Skeletal muscle satellite cell (primary cell): Measurements from ENCODE around the gene PCDHA6.
"Not testable (repeated sequence)": the region's sequence is repeated elsewhere in the genome, so short reads cannot be mapped to it uniquely, and the experiment has no call there.

Experiments
- H3K27me3 ChIP-seq: 2 replicates; pipeline ENCODE4 v1.7.0; 2013; ENCODE audit warnings: low read length; ENCODE audit not compliant: control insufficient read depth, insufficient read depth
- H3K36me3 ChIP-seq: 2 replicates; pipeline ENCODE4 v1.7.0; 2013; ENCODE audit warnings: mild to moderate bottlenecking, control low read depth, low read length; ENCODE audit not compliant: insufficient read depth
- H3K4me1 ChIP-seq: 2 replicates; pipeline ENCODE4 v1.7.0; 2013; ENCODE audit warnings: low read length; ENCODE audit not compliant: control insufficient read depth, insufficient read depth
- H3K4me2 ChIP-seq: 2 replicates; pipeline ENCODE4 v1.7.0; 2013; ENCODE audit warnings: mild to moderate bottlenecking, low read length
- H3K4me3 ChIP-seq: 2 replicates; pipeline ENCODE4 v1.7.0; 2013; ENCODE audit warnings: low read length
- H3K9ac ChIP-seq: 2 replicates; pipeline ENCODE4 v1.7.0; 2013; ENCODE audit warnings: mild to moderate bottlenecking, low read depth, low read length, moderate library complexity
- H3K9me3 ChIP-seq: replicated peaks from 2 replicates; pipeline ENCODE4 v1.7.0; 2013; ENCODE audit warnings: mild to moderate bottlenecking, control low read depth, low read length

PCDHA6 gene

GRCh38 chr5:140849831-140850634, 22.3 kb downstream of the PCDHA6 start:
- not testable (repeated sequence) for H3K4me2 ChIP-seq, H3K27me3 ChIP-seq, H3K4me3 ChIP-seq, H3K36me3 ChIP-seq, H3K4me1 ChIP-seq, H3K9me3 ChIP-seq, H3K9ac ChIP-seq

GRCh38 chr5:140855772-140856674, 28.3 kb downstream of the PCDHA6 start, which contains the start of gene PCDHA10:
PCDHA10 (plus strand) TSS chr5:140855897; CDS start chr5:140856049, 152 bp downstream.
- Histone ChIP-seq H3K9ac (no peak within 1 kb of the TSS), H3K36me3 (no peaks in the 10 kb centered on the region), H3K4me3 (no peak within 1 kb of the TSS)

GRCh38 chr5:140857177-140857986, 29.6 kb downstream of the PCDHA6 start:
- no peak overlapping the region for H3K4me2 ChIP-seq
- H3K9ac ChIP-seq: no peak overlapping the region
- no peaks in the 10 kb centered on the region for H3K36me3 ChIP-seq
- H3K9me3 ChIP-seq: peaks cover 6% of the 10 kb centered on the region
- H3K4me1 ChIP-seq: no peaks in the 10 kb centered on the region
- no peak overlapping the region for H3K4me3 ChIP-seq
- no peaks in the 10 kb centered on the region for H3K27me3 ChIP-seq

More at GRCh38 chr5:140855772-140856674, 28.3 kb downstream of the PCDHA6 start, which contains the start of gene PCDHA10:
- Histone ChIP-seq H3K9me3 (no peaks in the 10 kb centered on the region), H3K27me3 (no peaks in the 10 kb centered on the region), H3K4me1 (no peaks in the 10 kb centered on the region), H3K4me2 (no peak within 1 kb of the TSS)

- peaks cover 6% of the 10 kb centered on the region for H3K9me3 ChIP-seq
Observed at GRCh38 chr5:140857987-140858240, 30.2 kb downstream of the PCDHA6 start.

GRCh38 chr5:140862441-140863295, 34.9 kb downstream of the PCDHA6 start:
- Histone ChIP-seq H3K27me3 (no peaks in the 10 kb centered on the region), H3K4me1 (no peaks in the 10 kb centered on the region), H3K9ac (no peak overlapping the region), H3K36me3 (no peaks in the 10 kb centered on the region), H3K4me2 (no peak overlapping the region), H3K9me3 (peaks cover 6% of the 10 kb centered on the region), H3K4me3 (no peak overlapping the region)

More at GRCh38 chr5:140857987-140858240, 30.2 kb downstream of the PCDHA6 start:
- no peaks in the 10 kb centered on the region for H3K4me1 ChIP-seq
- no peak overlapping the region for H3K4me2 ChIP-seq
- no peak overlapping the region for H3K4me3 ChIP-seq
- H3K36me3 ChIP-seq: no peaks in the 10 kb centered on the region
- no peaks in the 10 kb centered on the region for H3K27me3 ChIP-seq
- H3K9ac ChIP-seq: no peak overlapping the region

- Histone ChIP-seq H3K9me3 (no peaks in the 10 kb centered on the region), H3K4me2 (no peak within 1 kb of the TSS), H3K4me1 (no peaks in the 10 kb centered on the region), H3K36me3 (no peaks in the 10 kb centered on the region), H3K9ac (no peak within 1 kb of the TSS), H3K27me3 (no peaks in the 10 kb centered on the region), H3K4me3 (no peak within 1 kb of the TSS)
Observed at GRCh38 chr5:140868721-140869554, 41.2 kb downstream of the PCDHA6 start, which contains the start of gene PCDHA11. PCDHA11 (plus strand) TSS chr5:140868957; CDS start chr5:140869104, 147 bp downstream.

- no peak overlapping the region for H3K4me3 ChIP-seq
- H3K9me3 ChIP-seq: no peaks in the 10 kb centered on the region
- H3K9ac ChIP-seq: no peak overlapping the region
- no peaks in the 10 kb centered on the region for H3K4me1 ChIP-seq
- no peak overlapping the region for H3K4me2 ChIP-seq
- H3K27me3 ChIP-seq: no peaks in the 10 kb centered on the region
- H3K36me3 ChIP-seq: no peaks in the 10 kb centered on the region
Observed at GRCh38 chr5:140869555-140869886, 41.8 kb downstream of the PCDHA6 start.

GRCh38 chr5:140870221-140871201, 42.8 kb downstream of the PCDHA6 start:
- H3K4me2 ChIP-seq: no peak overlapping the region
- H3K27me3 ChIP-seq: no peaks in the 10 kb centered on the region
- no peaks in the 10 kb centered on the region for H3K36me3 ChIP-seq
- no peak overlapping the region for H3K9ac ChIP-seq
- H3K9me3 ChIP-seq: no peaks in the 10 kb centered on the region
- no peak overlapping the region for H3K4me3 ChIP-seq
- H3K4me1 ChIP-seq: no peaks in the 10 kb centered on the region
